OCI-LY3 (cell line): ENCODE data around the gene USP2.

Experiments used
- H2AFZ ChIP-seq: fragments of 200-600, 300-600 bp; shearing (Covaris generic); 2 replicates; pipeline ENCODE4 v1.6.0; 2014; ENCODE audit warnings: antibody characterized with exemption, low read depth, low read length
- H3K27ac ChIP-seq: fragments of 200-600, 300-600 bp; sonication (generic); 2 replicates; pipeline ENCODE4 v1.5.1; 2014; ENCODE audit warnings: mild to moderate bottlenecking, low read length, moderate library complexity, mixed read lengths
- H3K27me3 ChIP-seq: fragments of 200-600, 300-600 bp; sonication (generic); 2 replicates; pipeline ENCODE4 v1.6.1; 2014; ENCODE audit warnings: low read depth, low read length, mixed read lengths
- H3K36me3 ChIP-seq: fragments of 200-600, 300-600 bp; sonication (generic); replicated peaks from 2 replicates; pipeline ENCODE3; 2014; ENCODE audit warnings: low read depth, low read length, mixed read lengths
- H3K4me1 ChIP-seq: fragments of 300-600, 200-600 bp; sonication (generic); 2 replicates; pipeline ENCODE4 v1.6.1; 2014; ENCODE audit warnings: low read length, mixed read lengths
- H3K4me2 ChIP-seq: fragments of 200-600, 300-600 bp; sonication (generic); 2 replicates; pipeline ENCODE4 v1.6.1; 2014; ENCODE audit warnings: low read length, mixed read lengths
- H3K4me3 ChIP-seq: fragments of 300-600, 200-600 bp; sonication (generic); 2 replicates; pipeline ENCODE4 v1.5.1; 2014; ENCODE audit warnings: antibody characterized with exemption, mild to moderate bottlenecking, low read length, moderate library complexity
- H3K79me2 ChIP-seq: fragments of 300-600, 200-600 bp; shearing (Covaris generic); 2 replicates; pipeline ENCODE4 v1.6.1; 2014; ENCODE audit warnings: mild to moderate bottlenecking, low read length, mixed read lengths
- H3K9ac ChIP-seq: fragments of 300-600, 200-600 bp; shearing (Covaris generic); 2 replicates; pipeline ENCODE4 v1.6.0; 2014; ENCODE audit warnings: mild to moderate bottlenecking, low read length, moderate library complexity
- H3K9me3 ChIP-seq: fragments of 200-600, 300-600 bp; shearing (Covaris generic); 2 replicates; pipeline ENCODE4 v1.6.1; 2014; ENCODE audit warnings: low read length, mixed read lengths; ENCODE audit not compliant: insufficient read depth
- H4K20me1 ChIP-seq: fragments of 200-600, 300-600 bp; sonication (generic); 2 replicates; pipeline ENCODE4 v1.6.1; 2016; ENCODE audit warnings: low read length, mixed read lengths; ENCODE audit not compliant: insufficient read depth
- EZH2phosphoT487 ChIP-seq: fragments of 200-600 bp; shearing (Covaris generic); IDR thresholded peaks from 2 replicates; pipeline ENCODE4 v1.6.1; 2018; ENCODE audit warnings: antibody characterized with exemption, mixed run types, low read depth
- TF ChIP-seq, protein P1 (sequence below): fragments of 200-600, 300-600 bp; sonication (generic); IDR thresholded peaks from 2 replicates; pipeline ENCODE4 v1.5.1; 2014; ENCODE audit warnings: antibody characterized with exemption, low read length, low read depth

USP2 gene

DNA sequence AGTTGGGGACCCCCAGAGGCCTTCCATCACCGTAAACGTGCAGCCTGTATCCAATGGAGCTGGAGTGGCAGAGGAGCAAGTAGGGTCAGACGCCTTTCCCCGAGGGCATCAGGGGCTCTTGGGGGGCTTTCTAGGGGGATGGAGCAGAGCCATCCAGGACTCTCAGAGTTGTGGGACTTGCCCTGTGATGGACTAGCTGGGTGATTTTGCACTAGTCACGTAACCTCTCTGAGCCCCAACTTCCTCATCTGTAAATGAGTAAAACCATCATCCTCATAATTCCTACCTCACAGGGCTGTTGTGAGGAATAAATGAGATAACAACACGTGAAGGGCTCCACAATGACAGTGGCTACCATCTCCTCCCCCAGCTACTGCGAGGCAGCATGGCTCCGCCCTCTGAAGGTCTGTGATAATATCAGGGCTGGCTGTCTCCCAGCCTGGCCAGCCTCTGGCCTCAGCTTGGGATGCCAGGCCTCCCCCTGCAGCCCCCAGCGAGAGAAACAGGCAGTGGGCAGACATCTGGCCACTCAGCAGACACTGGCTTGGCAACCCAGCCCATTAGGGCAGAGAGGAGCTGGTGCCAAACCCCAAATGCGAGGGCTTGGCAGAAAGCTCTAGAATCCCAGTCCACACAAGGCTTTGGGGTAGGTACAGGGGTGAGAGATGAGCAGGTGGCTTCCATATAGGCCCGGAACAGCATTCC lies 6.7 kb downstream of the USP2 start:
- Histone ChIP-seq H3K9ac (no peak overlapping the region), H3K9me3 (no peaks in the 10 kb centered on the region), H3K79me2 (no peaks in the 10 kb centered on the region), H3K4me3 (no peak overlapping the region), H3K27ac (no peak overlapping the region), H3K27me3 (peaks cover 3% of the 10 kb centered on the region; the same call in 1 of the 2 replicates), H3K36me3 (no peaks in the 10 kb centered on the region), H2AFZ (no peak overlapping the region), H4K20me1 (no peaks in the 10 kb centered on the region), H3K4me2 (peak overlapping the region; percentile 27; the same call in 1 of the 2 replicates), H3K4me1 (peaks cover 15% of the 10 kb centered on the region)
- no peak for TF ChIP-seq EZH2phosphoT487
- TF ChIP-seq, protein P1, sequence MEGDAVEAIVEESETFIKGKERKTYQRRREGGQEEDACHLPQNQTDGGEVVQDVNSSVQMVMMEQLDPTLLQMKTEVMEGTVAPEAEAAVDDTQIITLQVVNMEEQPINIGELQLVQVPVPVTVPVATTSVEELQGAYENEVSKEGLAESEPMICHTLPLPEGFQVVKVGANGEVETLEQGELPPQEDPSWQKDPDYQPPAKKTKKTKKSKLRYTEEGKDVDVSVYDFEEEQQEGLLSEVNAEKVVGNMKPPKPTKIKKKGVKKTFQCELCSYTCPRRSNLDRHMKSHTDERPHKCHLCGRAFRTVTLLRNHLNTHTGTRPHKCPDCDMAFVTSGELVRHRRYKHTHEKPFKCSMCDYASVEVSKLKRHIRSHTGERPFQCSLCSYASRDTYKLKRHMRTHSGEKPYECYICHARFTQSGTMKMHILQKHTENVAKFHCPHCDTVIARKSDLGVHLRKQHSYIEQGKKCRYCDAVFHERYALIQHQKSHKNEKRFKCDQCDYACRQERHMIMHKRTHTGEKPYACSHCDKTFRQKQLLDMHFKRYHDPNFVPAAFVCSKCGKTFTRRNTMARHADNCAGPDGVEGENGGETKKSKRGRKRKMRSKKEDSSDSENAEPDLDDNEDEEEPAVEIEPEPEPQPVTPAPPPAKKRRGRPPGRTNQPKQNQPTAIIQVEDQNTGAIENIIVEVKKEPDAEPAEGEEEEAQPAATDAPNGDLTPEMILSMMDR = no peak

DNA sequence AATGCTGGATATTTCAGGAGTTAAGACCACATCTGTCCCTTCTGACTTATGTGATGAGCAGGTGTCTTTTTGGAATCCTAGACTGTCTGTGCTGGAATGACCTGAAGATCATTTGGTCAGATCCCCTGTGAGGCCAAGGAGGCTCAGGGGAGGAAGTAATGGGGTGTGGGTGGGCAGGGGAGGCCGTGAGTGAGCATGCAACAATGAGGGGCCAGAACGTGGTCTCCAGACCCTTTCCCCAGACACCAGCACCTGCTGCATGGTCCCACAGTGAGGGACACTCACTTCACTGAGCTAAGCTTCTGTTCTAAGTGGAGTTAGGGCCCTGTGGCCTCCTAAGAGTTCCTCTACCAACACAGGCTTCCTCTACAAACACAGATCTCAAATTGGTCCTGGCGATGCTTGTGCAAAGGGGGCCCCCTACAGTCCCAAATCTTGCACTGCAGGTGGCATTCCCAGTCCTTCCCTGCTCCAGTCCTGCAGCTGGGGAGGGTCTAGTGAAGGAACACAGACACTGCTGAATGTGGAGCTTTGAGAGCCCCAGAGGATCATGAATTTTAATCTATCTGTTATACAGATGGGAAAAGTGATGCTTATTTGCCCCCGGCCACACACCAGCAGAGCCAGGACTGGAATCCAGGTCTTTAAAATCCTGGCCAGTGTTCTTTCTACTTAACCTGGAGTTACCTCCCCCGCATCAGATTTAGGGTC lies 7.4 kb downstream of the USP2 start:
- H3K27me3 ChIP-seq = peaks cover 3% of the 10 kb centered on the region; the same call in 1 of the 2 replicates
- H3K27ac ChIP-seq = no peak overlapping the region
- H3K9me3 ChIP-seq = no peaks in the 10 kb centered on the region
- H4K20me1 ChIP-seq = no peaks in the 10 kb centered on the region
- no peak overlapping the region for H3K9ac ChIP-seq
- TF ChIP-seq, protein P1 = peak; percentile 87
- TF ChIP-seq EZH2phosphoT487 = no peak
- no peaks in the 10 kb centered on the region for H3K36me3 ChIP-seq
- no peak overlapping the region for H3K4me3 ChIP-seq
- no peaks in the 10 kb centered on the region for H3K79me2 ChIP-seq
- H3K4me1 ChIP-seq = peaks cover 15% of the 10 kb centered on the region
- H2AFZ ChIP-seq = peak overlapping the region; percentile 47; the same call in 1 of the 2 replicates
- 0 out of 2 replicates have a peak overlapping the region, but pooled peaks have one; percentile 27 for H3K4me2 ChIP-seq

DNA sequence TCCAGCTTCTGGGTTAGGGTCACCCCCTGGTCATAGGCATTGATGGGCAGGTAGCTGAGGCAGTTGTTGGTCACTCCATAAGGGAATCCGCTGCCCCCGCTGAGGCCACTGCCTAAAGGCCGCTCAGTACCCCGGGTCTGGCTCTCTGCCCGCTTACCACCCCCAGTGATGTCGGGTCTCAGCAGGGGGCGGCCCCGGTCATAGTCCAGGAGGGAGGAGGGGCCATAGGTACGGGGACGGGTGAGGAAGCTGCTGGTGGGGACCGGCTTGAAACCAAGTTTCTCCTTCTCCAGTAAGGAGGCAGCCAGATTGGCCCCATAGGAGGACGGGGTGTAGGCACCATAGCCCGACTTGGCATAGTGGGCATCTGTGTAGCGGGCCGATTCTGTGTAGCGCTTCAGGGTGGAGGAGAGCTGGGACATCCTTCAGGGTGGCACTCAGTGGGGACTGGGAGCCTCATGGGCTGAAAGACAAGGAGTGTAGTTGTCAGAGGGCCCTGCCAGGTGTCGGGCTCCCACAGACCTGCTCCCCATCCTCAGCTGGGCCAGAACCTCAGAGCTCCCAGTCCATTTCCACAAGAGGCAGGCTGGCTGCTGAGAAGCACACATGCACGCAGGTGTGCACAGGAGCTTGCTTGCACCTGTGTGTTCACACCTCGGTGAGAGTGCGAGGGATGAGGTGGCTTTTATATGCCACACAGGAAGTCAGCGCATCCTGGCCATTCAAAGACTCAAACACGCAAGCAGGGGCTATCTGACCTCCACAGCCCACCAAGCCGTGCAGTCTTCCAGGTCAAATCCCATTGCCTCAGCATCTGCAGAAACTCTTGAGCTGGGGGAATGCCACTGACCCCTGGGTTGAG lies 8.2 kb downstream of the USP2 start:
- H3K4me1 ChIP-seq = peaks cover 15% of the 10 kb centered on the region
- no peak overlapping the region for H3K4me3 ChIP-seq
- TF ChIP-seq EZH2phosphoT487 = no peak
- TF ChIP-seq, protein P1 = no peak
- H4K20me1 ChIP-seq = no peaks in the 10 kb centered on the region
- H2AFZ ChIP-seq = 0 out of 2 replicates have a peak overlapping the region, but pooled peaks have one; percentile 47
- no peak overlapping the region for H3K9ac ChIP-seq
- no peaks in the 10 kb centered on the region for H3K79me2 ChIP-seq
- H3K36me3 ChIP-seq = no peaks in the 10 kb centered on the region
- H3K9me3 ChIP-seq = no peaks in the 10 kb centered on the region
- peaks cover 6% of the 10 kb centered on the region for H3K27me3 ChIP-seq
- no peak overlapping the region for H3K4me2 ChIP-seq
- no peak overlapping the region for H3K27ac ChIP-seq
